GM18505 (cell line): Measurements from ENCODE around the gene ANAPC15.
"Not testable (repeated sequence)": the region's sequence is repeated elsewhere in the genome, so short reads cannot be mapped to it uniquely, and the experiment has no call there.

Source experiments
- ATAC-seq: cut with Tn5 transposase; IDR thresholded peaks from one replicate; pipeline ENCODE4 v1.9.1; 2021; ENCODE audit not compliant: unreplicated experiment
- POLR2A ChIP-seq: IDR thresholded peaks from 4 replicates; pipeline ENCODE4 v1.6.1; 2011; ENCODE audit warnings: borderline replicate concordance; ENCODE audit not compliant: insufficient read depth, insufficient read length; ENCODE audit errors: extremely low read depth

The ANAPC15 gene

DNA sequence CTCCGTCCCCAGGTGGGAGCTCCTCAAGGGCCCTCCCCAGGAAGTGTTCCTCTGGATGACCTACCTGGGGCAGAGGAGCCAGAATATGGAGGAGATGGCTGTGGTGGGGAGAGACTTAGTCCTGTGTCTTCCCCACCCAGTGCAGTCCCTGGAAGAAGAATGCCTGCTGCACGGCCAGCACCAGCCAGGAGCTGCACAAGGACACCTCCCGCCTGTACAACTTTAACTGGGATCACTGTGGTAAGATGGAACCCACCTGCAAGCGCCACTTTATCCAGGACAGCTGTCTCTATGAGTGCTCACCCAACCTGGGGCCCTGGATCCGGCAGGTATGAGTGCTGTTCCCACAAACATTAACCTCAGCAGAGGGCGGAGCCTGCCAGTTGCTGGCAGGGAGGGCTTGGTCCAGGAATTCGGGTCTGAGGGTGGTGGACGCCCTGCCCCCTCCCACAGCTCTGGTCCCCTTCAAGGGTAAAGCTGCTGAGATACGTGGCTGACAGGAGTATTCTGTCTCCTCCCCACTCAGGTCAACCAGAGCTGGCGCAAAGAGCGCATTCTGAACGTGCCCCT is 26.4 kb upstream of the ANAPC15 start:
- TF ChIP-seq POLR2A: no peak
- no peak for ATAC-seq

DNA sequence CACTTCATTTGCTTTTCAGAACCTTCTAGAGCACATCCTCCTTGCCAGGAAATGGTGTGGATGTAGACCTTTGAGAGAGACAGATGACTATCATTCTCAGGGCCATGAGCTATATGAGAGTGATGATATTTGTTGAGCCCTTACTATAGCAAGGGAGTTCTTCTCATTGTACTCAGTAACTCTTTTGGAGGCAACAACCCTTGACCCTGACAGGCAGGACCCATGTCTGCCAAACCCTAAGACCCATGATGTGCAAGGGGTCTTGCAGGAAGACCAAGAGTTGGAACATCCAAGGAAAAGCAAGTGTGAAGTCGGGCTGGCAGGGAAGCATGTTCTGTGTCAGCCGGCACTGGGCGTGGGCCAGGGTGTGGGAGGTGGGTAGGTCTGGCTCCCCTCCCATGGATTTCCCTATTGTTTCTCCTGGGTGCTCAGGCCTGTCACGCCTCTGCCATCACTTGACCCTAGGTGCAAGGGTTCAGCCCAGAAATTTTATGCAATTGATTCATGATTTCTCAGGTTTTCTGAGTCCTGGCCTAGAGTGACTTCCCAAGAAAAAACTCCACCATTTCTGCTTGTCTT is 24.3 kb upstream of the ANAPC15 start:
- no peak for ATAC-seq
- no peak for TF ChIP-seq POLR2A

DNA sequence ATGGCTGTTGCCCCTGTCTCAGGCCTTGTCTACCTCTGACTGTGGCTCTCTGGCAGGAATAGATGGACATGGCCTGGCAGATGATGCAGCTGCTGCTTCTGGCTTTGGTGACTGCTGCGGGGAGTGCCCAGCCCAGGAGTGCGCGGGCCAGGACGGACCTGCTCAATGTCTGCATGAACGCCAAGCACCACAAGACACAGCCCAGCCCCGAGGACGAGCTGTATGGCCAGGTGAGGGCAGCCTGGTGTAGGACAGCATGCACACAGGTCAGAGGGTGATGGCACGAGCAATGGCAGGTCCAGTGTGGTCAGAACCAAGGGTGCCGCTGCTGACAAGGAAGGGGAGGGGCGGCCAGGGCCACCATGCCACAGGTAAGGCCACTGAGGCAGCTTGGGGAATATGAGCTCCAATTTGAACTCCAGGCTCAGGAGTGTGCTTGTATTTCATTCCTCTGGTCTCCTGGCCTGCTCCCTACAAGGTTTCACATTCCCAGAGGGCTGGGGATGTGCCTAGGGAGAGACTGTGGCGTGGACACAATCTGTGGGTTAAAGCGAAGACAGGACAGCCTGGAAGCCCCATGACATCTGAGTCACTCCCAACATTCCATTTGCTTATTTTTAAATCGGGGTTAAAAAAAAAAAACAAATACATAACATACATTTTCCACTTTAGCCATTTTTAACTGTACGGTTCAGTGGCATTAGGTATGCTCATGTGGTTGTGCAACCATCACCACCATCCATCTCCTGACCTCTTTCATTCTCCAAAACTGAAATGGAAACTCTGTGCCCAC is 23.6 kb upstream of the ANAPC15 start:
- ATAC-seq: no peak
- TF ChIP-seq POLR2A: no peak

DNA sequence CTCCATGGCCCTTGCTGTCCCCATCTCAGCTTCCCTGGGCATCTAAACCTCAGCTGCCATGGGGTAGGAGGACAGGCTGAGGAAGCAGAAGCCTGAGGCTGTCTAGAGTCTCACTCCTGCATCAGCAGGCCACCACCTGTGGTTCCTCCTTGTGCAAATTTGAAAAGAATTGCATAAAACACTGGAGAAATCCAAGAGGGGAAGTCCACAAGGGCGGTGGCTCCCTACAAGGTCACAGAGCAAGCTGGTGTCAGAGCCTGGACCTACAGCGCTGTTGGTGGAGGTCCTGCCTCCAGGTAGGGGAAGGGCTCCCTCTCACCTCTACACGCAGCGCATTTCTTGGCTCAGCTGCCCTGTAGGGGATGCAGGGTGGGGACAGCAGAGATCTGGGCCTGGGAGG is 23.0 kb upstream of the ANAPC15 start, which contains the start of gene FOLR3:
TSS of gene FOLR3 (plus strand) at position 253 of the 400 bp plus-strand sequence. CDS start 228 bp downstream, outside the sequence.
- not testable (repeated sequence) for ATAC-seq

DNA sequence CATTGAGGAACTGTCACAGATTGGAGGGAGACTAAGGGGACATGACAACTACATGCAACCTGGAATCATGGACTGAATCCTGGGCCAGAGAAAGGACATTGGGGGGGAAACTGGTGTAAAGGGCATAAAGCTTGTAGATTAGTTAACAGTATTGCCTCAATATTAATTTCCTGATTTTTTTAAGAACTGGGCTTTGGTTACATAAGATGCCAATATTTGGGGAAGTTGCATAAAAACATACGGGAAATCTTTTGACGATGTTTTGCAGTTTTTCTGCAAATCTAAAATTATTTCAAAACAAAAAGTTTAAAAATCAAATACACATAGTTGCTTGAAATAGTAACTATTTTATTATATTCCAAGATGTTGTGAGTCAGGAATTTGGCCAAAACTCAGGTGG is 20.2 kb upstream of the ANAPC15 start:
- TF ChIP-seq POLR2A: no peak
- ATAC-seq: no peak

DNA sequence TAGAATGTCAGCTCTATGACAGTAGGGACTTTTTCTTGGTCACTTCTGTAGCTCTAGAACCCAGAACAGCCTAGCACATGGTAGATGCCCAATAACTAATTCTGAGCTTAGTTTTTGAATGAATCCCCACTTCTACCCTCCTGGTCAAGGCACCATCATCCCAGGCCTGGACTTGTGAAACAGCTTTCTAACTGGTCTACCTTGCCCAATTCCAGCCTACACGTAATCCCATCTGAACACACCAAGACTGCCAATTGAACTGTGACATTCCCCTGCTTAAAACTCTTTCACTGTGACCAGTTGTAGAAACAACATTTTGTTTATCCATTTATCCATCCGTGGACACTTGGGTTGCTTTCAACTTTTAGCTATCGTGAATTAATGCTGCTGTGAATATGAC is 16.9 kb upstream of the ANAPC15 start:
- ATAC-seq: no peak
- no peak for TF ChIP-seq POLR2A

DNA sequence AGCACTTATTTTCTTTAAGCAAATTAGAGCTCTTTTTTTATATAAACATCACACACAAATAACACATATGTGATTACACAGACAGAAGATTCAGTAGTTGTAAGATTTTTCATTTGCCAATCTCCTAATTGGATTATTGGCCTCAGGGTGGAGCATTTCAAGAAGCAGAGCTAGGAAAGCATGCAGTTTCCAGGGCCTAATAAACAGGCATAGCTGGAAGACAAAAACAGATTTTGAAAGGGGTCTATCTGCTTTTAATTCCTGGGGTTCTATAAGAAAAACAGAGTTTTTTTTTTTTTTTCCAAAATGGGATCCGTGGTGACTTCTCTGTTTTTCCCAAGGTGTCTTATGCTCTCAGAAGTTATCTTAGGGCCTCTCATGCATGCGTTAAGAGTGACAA is 15.4 kb upstream of the ANAPC15 start:
- TF ChIP-seq POLR2A: no peak

DNA sequence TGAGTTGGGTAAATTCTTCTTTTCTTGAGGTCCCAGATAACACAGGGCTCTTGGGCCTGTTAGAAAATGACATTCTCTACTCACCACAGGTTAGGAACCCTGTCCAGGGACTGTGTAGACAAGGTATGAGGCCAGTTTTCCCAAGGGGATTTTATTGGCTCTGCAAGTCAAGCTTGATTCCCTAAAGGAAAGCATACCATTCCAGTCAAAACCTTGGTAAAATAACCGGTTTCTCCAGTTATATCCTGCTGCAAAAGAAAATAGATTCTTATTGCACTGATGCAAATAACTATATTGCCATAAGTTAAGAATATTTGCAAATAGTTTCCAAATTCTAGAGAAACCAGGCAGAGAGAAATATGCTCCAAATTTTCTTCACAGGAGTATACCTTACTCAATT is 13.5 kb upstream of the ANAPC15 start:
- no peak for ATAC-seq
- no peak for TF ChIP-seq POLR2A

More for the DNA sequence above, 15.4 kb upstream of the ANAPC15 start:
- no peak for ATAC-seq

DNA sequence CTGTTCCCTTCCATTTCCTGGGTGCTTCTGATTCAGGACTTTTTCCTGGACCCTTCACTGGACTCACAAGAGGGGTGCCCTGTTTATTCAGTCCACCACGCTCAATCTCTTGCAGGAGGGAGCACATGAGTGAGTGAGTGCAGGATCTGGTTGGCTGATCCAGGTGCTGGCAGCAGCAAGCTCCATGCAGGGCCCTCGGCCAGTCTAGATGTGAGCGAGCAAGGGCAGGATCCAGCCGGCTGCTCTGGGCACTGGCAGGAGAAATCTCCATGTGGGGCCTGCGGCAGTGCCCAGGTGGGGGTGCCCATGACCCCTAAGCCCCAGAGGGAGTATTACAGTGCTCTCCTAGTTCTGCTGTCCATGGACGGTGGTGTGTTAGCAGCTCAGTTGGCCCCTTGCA is 11.6 kb upstream of the ANAPC15 start:
- no peak for ATAC-seq
- TF ChIP-seq POLR2A: no peak

DNA sequence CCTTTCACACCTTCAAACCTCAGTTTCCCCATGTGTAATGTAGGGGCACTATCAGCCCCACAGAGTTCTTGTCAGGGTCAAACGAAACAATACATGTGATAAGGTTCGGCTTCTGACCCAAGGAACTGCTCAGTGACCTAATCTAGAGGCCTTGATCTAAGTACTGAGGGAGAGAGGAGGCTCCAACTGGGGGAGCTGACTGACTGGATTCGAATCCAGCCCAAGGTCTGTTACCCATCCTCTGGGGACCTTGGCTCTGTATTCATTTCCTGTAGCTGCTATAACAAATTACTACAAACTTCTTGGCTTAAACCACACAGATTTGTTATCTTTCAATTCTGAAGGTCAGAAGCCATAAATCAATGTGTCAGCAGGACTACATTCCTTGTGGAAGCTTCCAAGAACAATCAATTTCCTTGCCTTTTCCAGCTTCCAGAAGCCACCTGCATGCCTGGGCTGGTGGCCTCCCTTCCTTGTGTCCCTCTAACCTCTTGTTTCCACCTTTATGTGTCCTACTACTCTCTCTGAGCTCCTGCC is 10.7 kb upstream of the ANAPC15 start:
- TF ChIP-seq POLR2A: no peak
- no peak for ATAC-seq

DNA sequence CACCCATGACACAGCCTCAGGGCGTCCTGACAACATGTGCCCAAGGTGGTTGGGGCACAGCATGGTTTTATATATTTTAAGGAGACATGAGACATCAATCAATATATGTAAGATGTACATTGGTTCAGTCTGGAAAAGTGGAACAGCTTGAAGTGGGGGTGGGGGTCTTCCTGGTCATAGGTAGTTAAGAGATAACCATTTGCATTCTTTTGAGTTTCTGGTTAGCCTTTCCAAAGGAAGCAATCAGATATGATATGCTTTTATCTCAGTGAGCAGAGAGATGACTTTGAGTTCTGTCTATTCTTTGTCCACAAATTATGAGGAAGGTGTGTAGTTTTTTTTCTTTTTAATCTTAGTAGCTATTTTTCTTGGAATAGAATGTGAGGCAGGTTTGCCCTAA is 10.1 kb upstream of the ANAPC15 start:
- no peak for ATAC-seq
- TF ChIP-seq POLR2A: no peak

DNA sequence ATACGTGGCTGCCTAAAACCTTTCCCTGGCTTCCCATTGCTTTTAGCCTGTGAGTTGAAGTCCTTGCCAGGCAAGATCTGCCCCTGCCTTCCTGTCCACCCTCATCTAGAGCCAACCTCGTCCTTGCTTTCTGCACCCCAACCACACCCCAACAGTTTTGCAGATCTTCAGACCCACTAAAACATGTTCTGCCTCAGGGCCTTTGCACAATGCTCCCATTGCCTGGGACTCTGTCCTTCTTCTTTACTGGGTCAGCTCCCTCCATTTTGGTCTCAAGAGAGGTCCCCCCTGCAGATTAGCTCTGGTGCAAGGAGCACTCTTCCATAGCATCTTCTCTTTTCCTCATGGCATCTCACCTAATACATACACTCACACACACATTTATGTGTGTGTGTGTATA is 8.4 kb upstream of the ANAPC15 start:
- TF ChIP-seq POLR2A: no peak
- ATAC-seq: no peak

DNA sequence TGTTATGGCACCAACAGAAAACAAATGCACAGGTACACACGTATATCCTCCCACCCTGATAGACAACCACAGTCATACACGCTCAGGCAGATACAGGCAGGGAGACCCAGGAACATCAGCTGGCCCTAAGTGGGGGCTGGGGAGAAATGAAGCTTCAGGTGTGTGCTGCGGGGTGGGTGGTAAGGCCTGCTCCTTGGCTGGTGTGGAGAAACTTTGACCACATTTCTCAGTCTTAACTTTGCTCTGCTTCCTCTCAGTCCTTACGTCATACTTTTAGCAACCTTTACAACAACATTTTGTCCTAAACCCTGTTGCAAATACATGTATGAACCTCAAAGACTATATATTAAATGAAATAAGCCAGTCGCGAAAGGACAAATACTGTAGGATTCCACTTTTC is 6.7 kb upstream of the ANAPC15 start:
- TF ChIP-seq POLR2A: no peak
- ATAC-seq: no peak

DNA sequence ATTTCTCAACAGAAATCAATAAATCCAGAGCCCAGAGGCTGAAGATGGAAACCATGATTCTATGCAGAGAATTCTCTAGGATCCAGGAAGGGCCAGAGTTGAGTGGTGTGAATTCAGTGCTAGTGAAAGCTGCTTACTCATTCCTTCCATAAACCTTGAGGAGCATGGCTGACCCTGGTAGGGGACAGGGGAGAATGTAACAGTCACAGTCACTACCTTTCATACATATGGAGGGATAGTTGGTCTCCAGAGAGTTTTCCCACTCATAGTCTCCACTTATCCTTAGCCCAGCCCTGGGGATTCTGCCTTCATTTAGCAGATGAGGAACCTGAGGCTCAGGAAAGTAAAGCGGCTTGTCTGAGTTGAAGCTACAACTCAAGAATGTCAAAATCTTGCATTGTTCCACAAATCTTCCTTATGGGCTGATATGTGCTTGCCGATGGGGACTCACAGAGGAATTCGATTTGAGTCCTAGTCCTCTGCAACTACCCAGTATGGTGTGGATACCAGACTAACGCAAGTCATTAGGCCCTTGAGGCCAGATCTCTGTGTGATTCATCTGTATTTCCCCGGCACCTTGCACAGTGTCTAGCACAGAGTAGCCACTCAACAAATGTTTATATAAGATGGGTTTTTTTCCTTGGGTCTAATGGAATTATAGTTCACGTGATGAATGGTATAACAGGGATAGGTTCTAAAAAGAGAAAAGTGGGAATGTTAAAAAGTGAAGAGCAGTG is 3.7 kb upstream of the ANAPC15 start:
- ATAC-seq: no peak
- no peak for TF ChIP-seq POLR2A

DNA sequence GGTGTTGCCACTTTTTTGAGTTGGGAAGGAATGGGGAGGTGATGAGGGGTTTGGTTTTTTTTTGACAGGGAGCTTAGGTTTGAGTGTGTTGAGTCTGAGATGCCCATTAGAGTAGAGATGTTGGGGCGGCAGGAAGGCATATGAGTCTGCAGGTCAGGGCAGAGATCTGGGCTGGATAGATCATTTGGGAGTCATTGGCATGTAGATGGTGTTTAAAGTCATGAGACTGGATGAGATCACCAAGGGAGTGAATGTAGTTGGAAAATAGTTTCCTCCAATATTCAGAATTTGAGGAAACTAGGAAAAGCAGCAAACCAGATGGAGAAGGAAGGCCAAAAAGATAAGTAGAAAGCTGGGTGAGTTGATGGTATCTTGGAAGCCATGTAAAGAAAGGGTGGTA is 2.1 kb upstream of the ANAPC15 start:
- no peak for TF ChIP-seq POLR2A
- ATAC-seq: no peak
